ENCODE data around the gene MMP8. TPM values are rescaled to one million over a fixed set of nuclear protein-coding genes. Genes with fewer than 3 reads are reported as not detected.

The MMP8 gene
- total and polyA plus RNA-seq, 11 donors = 0.10 to 1.6 (median 0.44) TPM; not detected in 4

DNA sequence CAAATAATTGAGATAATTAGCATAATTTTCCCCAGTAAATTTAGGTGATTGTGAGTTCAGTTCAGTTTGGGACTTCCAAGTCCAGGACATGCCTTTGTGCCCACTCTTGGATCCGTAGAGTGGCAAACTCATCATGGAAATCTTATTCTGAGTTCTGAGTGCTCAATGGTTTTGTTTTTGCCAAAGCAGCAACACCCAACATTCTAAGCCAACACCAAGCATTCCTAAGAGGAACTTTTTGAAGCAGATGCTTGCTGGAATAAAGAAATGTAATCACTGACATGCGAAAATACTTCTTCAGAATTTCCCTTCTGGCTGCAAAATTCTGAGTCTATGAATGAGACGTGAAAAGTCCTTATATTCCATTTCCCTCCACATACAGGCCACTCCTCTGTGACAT is 29.6 kb downstream of the MMP8 start:
- no peak for DNase-seq
- Histone ChIP-seq H3K4me3 (no peak overlapping the region), H3K4me1 (no peaks in the 10 kb centered on the region), H3K27ac (no peak overlapping the region), H3K9me3 (no peaks in the 10 kb centered on the region), H3K27me3 (peaks cover 0 to 3% (median 0%) of the 10 kb centered on the region in 9 donors), H3K36me3 (no peaks in the 10 kb centered on the region)
- intact Hi-C loops (cut with DNase I) = no loop called here
- WGBS, 4 donors = 74 to 90% (median 85%) methylated on average over 3 of the region's 3 CpGs
- TF ChIP-seq CTCF (IDR thresholded peaks at IDR 0.05) (no peak), POLR2A (IDR thresholded peaks at IDR 0.05) (no peak)
- no peak for ATAC-seq

DNA sequence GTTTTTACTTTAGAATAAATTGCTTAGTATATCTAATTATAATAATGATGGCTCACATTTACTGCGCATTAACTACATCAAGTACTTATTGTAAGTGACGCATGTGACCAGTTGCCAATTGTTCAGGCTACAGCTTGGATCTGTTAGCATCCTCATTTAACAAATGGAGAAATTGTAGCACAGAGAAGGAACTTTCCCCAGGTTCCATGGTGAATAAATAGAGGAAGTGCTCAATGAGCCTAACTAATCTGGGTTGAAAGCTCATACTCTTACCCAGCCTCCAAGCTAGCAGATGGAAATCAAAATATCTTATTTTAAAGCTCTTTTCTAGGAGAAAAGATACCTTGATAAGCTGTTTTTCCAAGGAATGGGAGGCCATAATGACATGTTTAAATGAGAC is 39.0 kb downstream of the MMP8 start:
- 91 to 97% (median 93%) methylated on average over 2 of the region's 2 CpGs for WGBS, 4 donors
- DNase-seq (no peak), ATAC-seq (no peak)
- Histone ChIP-seq H3K4me3 (no peak overlapping the region), H3K4me1 (peaks cover 0 to 6% (median 0%) of the 10 kb centered on the region in 12 donors), H3K9me3 (peaks cover 0 to 4% (median 0%) of the 10 kb centered on the region in 12 donors), H3K27ac (no peak overlapping the region), H3K27me3 (peaks cover 0 to 6% (median 0%) of the 10 kb centered on the region in 9 donors), H3K36me3 (no peaks in the 10 kb centered on the region)
- no peak for TF ChIP-seq POLR2A (IDR thresholded peaks at IDR 0.05)
- TF ChIP-seq CTCF (IDR thresholded peaks at IDR 0.05) = no peak
- intact Hi-C loops (cut with DNase I) = no loop called here

DNA sequence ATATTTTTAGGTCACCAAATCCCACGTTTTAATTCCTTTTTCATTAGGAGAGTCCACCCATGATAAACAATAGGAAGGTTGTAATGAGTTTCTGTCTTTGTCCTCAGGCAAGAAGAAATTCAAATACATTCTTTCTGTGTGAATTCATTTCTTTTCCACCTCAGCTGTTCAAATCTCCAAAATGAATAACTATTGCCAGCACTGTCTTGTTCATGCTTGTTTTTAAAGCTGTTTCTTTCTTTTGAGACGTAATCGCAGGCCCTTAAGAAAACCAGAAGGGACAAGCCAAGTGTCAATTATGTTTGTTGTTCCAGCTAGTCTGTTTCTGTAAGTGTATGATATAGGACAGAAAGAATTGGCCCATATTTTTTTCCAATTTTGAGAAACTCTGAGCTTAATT is 39.4 kb downstream of the MMP8 start:
- Histone ChIP-seq H3K4me3 (no peak overlapping the region), H3K9me3 (peaks cover 0 to 4% (median 0%) of the 10 kb centered on the region in 12 donors), H3K4me1 (peaks cover 0 to 6% (median 0%) of the 10 kb centered on the region in 12 donors), H3K27ac (no peak overlapping the region), H3K27me3 (peaks cover 0 to 6% (median 0%) of the 10 kb centered on the region in 9 donors), H3K36me3 (no peaks in the 10 kb centered on the region)
- intact Hi-C loops (cut with DNase I) = no loop called here
- no peak for TF ChIP-seq CTCF (IDR thresholded peaks at IDR 0.05)
- no peak for TF ChIP-seq POLR2A (IDR thresholded peaks at IDR 0.05)
- ATAC-seq (no peak), DNase-seq (no peak)
- WGBS, 4 donors = 62 to 74% (median 68%) methylated on average over 3 of the region's 3 CpGs

DNA sequence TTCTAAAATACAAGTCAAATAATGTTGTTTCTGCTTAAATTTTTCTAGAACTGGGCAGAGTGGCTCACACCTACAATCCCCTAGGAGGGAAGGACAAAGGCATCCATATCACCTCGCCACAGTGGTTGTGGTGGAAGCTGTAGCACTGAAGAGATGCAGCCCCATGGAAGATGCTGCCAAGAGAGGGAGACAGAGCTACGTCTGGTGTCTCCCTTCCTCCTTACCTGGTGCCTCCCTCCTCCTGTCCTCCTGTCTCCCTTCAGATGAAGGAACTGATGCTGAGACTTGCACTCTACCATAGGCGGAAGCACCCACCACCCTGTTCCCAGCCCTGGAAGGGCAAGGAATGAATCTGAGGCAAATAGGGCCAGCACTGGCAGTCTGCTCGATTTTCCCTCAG is 41.5 kb downstream of the MMP8 start:
- H3K36me3 ChIP-seq = no peaks in the 10 kb centered on the region
- WGBS, 4 donors = 59 to 73% (median 64%) methylated on average over 4 of the region's 4 CpGs
- no peak overlapping the region for H3K27ac ChIP-seq
- intact Hi-C loops (cut with DNase I) = no loop called here
- no peak for TF ChIP-seq CTCF (IDR thresholded peaks at IDR 0.05)
- no peak for TF ChIP-seq POLR2A (IDR thresholded peaks at IDR 0.05)
- no peak overlapping the region for H3K4me3 ChIP-seq
- H3K9me3 ChIP-seq = peaks cover 0 to 4% (median 0%) of the 10 kb centered on the region in 12 donors
- peaks cover 0 to 6% (median 0%) of the 10 kb centered on the region in 9 donors for H3K27me3 ChIP-seq
- DNase-seq = no peak
- no peak for ATAC-seq
- H3K4me1 ChIP-seq = peaks cover 0 to 6% (median 0%) of the 10 kb centered on the region in 12 donors

Data from heart left ventricle (tissue), 16 donors.